GM12878 (cell line): ENCODE measurements around the gene SCARF2. TPM values are rescaled to one million over a fixed set of nuclear protein-coding genes. Genes with fewer than 3 reads are reported as not detected.

Experiments
- ATAC-seq: fragments of 200-7000 bp; cut with Tn5 transposase; 3 replicates; pipeline ENCODE4 v1.9.1; 2020; ENCODE audit warnings: mild to moderate bottlenecking, moderate library complexity
- BruUV-seq: library from RNA; stranded (reverse); fragments of 400-500 nt; replicated peaks from 2 replicates; lab custom pipeline; 2021; lab: Mats Ljungman, UMichigan
- CTCF ChIA-PET: fragments of 300-600 bp; sonication (Branson Sonifier 250); formaldehyde crosslinking; extraction: SDS; loops from one replicate; lab custom pipeline; 2021; ENCODE audit warnings: inconsistent platforms; lab: Yijun Ruan, JAX
- POLR2A ChIA-PET: fragments of 350-600 bp; formaldehyde crosslinking; extraction: SDS; loops from one replicate; lab custom pipeline; 2021; ENCODE audit warnings: inconsistent platforms; lab: Charles Lee
- RAD21 ChIA-PET: fragments of 300-600 bp; sonication (Branson Sonifier 250); formaldehyde crosslinking; loops from one replicate; lab custom pipeline; 2023; ENCODE audit warnings: antibody characterized with exemption; ENCODE audit not compliant: unreplicated experiment; lab: Charles Lee
- SMC1A ChIA-PET: fragments of 300-600 bp; sonication (Branson Sonifier 250); formaldehyde crosslinking; loops from one replicate; lab custom pipeline; 2023; ENCODE audit not compliant: unreplicated experiment, uncharacterized antibody; lab: Charles Lee
- DNase-seq: peaks from one replicate; pipeline ENCODE4 v3.0.0-alpha.2; 2011; ENCODE audit warnings: low read depth, low spot score
- FAIRE-seq: peaks from 3 replicates; lab custom pipeline; 2011; peaks lifted over from hg19 to GRCh38; lab: Jason Lieb, UNC
- H2AFZ ChIP-seq: 2 replicates; pipeline ENCODE4 v1.6.0; 2011; ENCODE audit warnings: low read depth, low read length, control low read depth; ENCODE audit not compliant: control insufficient read depth
- H3K27ac ChIP-seq: 2 replicates; pipeline ENCODE4 v1.5.1; 2011; ENCODE audit warnings: control low read depth; ENCODE audit not compliant: control insufficient read depth, insufficient read depth
- H3K27me3 ChIP-seq, 2 experiments: replicated peaks in 1 of 2; 2 replicates each; pipeline versions ENCODE4 v1.6.0 to v1.6.1; 2011; ENCODE audit warnings: low read length in 1 of 2; ENCODE audit not compliant: control insufficient read depth in 2 of 2, insufficient read depth in 2 of 2
- H3K36me3 ChIP-seq, 2 experiments: 2 replicates each; pipeline ENCODE4 v1.5.1; 2011; ENCODE audit warnings: low read length in 1 of 2; ENCODE audit not compliant: control insufficient read depth in 2 of 2, insufficient read depth in 2 of 2
- H3K4me1 ChIP-seq: 2 replicates; pipeline ENCODE4 v1.6.1; 2011; ENCODE audit warnings: mild to moderate bottlenecking, low read length, moderate library complexity, mixed read lengths; ENCODE audit not compliant: control insufficient read depth, insufficient read depth
- H3K4me2 ChIP-seq: 2 replicates; pipeline ENCODE4 v1.6.0; 2011; ENCODE audit warnings: control low read depth; ENCODE audit not compliant: control insufficient read depth, insufficient read depth
- H3K4me3 ChIP-seq: fragments of 200-600 bp; sonication (generic); 2 replicates; pipeline ENCODE4 v1.5.1; 2016
- H3K79me2 ChIP-seq: 2 replicates; pipeline ENCODE4 v1.6.0; 2011; ENCODE audit warnings: low read length; ENCODE audit not compliant: control insufficient read depth, insufficient read depth
- H3K9ac ChIP-seq: 2 replicates; pipeline ENCODE4 v1.8.0; 2011; ENCODE audit warnings: low read length, control low read depth, mixed read lengths; ENCODE audit not compliant: control insufficient read depth, insufficient read depth
- H3K9me3 ChIP-seq: replicated peaks from 3 replicates; pipeline ENCODE4 v1.5.1; 2011; ENCODE audit warnings: mild to moderate bottlenecking, low read length; ENCODE audit not compliant: control insufficient read depth, insufficient read depth
- H4K20me1 ChIP-seq: 2 replicates; pipeline ENCODE4 v1.6.0; 2011; ENCODE audit not compliant: control insufficient read depth, insufficient read depth
- CBX3 ChIP-seq: fragments of 200-600 bp; sonication (generic); IDR thresholded peaks from 2 replicates; pipeline ENCODE4 v1.6.1; 2016; ENCODE audit warnings: low read depth, borderline replicate concordance
- CREM ChIP-seq: IDR thresholded peaks from 2 replicates; pipeline ENCODE4 v1.6.1; 2014; ENCODE audit warnings: antibody characterized with exemption, low read depth
- EED ChIP-seq: sonication (generic); IDR thresholded peaks from 2 replicates; pipeline ENCODE4 v1.6.1; 2016; ENCODE audit warnings: antibody characterized with exemption, low read depth
- HCFC1 ChIP-seq: fragments of 150-350 bp; IDR thresholded peaks from 2 replicates; pipeline ENCODE4 v1.6.1; 2014; ENCODE audit warnings: low read length
- PAX5 ChIP-seq: IDR thresholded peaks from 2 replicates; pipeline ENCODE4 v1.6.1; 2011; ENCODE audit warnings: low read depth, low read length, borderline replicate concordance
- SIX5 ChIP-seq: IDR thresholded peaks from 2 replicates; pipeline ENCODE4 v1.6.1; 2011; ENCODE audit warnings: mild to moderate bottlenecking, low read depth, low read length, moderate library complexity; ENCODE audit not compliant: severe bottlenecking
- SP1 ChIP-seq: IDR thresholded peaks from one replicate; pipeline ENCODE4 v1.6.1; 2011; ENCODE audit warnings: low read depth, low read length
- STAT3 ChIP-seq: IDR thresholded peaks from 2 replicates; pipeline ENCODE4 v1.6.1; 2011; ENCODE audit warnings: low read depth, low read length, improper control_type of control experiment
- YBX1 ChIP-seq: fragments of 450-650 bp; IDR thresholded peaks from 2 replicates; pipeline ENCODE4 v1.6.1; 2016; ENCODE audit warnings: antibody characterized with exemption
- ZNF274 ChIP-seq: IDR thresholded peaks from one replicate; pipeline ENCODE4 v1.8.0; 2011; ENCODE audit not compliant: insufficient read length, insufficient read depth
- ZNF384 ChIP-seq: IDR thresholded peaks from 2 replicates; pipeline ENCODE4 v1.6.1; 2012; ENCODE audit warnings: low read depth, mild to moderate bottlenecking, low read length, improper control_type of control experiment, borderline replicate concordance
- ZZZ3 ChIP-seq: IDR thresholded peaks from 2 replicates; pipeline ENCODE4 v1.6.1; 2011; ENCODE audit warnings: low read depth; ENCODE audit not compliant: control insufficient read depth, insufficient read length
- WGBS: methylation state at CpG from one replicate; pipeline ENCODE4 v1.1.6; 2016; ENCODE audit warnings: low lambda C conversion rate; ENCODE audit not compliant: insufficient replicate concordance, insufficient coverage; ENCODE audit errors: missing lambda C conversion rate; 5-methylcytosine and 5-hydroxymethylcytosine counted together
- in situ Hi-C: fragments of 300-500 bp; cut with MboI; formaldehyde crosslinking; loops from 9 replicates; pipeline ENCODE4 v1.14.3; 2018; ENCODE audit warnings: mixed read lengths
- intact Hi-C: fragments of 100-400 bp; cut with micrococcal nuclease; formaldehyde crosslinking; loops from one replicate; pipeline ENCODE4 v1.14.2; 2022; ENCODE audit not compliant: unreplicated experiment
- polyA plus RNA-seq, 11 experiments: library from polyadenylated mRNA; depleted of rRNA in 4 of 11; unstranded in 6 of 11; stranded (reverse) in 5 of 11; fragments of >200 nt; fragmentation: Nextera tagmentation in 4 of 11; fragmentation: Illumina TruSeq in 1 of 11; extraction: Ambion mirVana in 4 of 11; extraction: Trizol in 1 of 11; gene quantifications; 1 replicate in 1 of 11; 2 replicates in 10 of 11; pipeline versions ENCODE4 v1.2.1 to v1.2.3, GENCODE V29; 2011 to 2016; ENCODE audit warnings: inconsistent platforms in 2 of 11, missing spikeins in 2 of 11, low read depth in 1 of 11
- total RNA-seq, 4 experiments: library from RNA; depleted of rRNA in 3 of 4; stranded (reverse); fragments of >200 nt in 3 of 4; fragmentation: Illumina TruSeq in 1 of 4; extraction: Trizol in 1 of 4; gene quantifications; 2 replicates each; pipeline versions ENCODE4 v1.2.1 to v1.2.3, GENCODE V29; 2013 to 2021
- TF ChIP-seq, protein P1 (sequence below): IDR thresholded peaks from 2 replicates; pipeline ENCODE4 v1.6.1; 2012; ENCODE audit warnings: mild to moderate bottlenecking, low read depth, low read length
- TF ChIP-seq, protein P2 (sequence below): fragments of 450-650 bp; IDR thresholded peaks from 2 replicates; pipeline ENCODE4 v1.6.1; 2017; ENCODE audit warnings: low read depth, mild to moderate bottlenecking, moderate library complexity

The SCARF2 gene
- total and polyA plus RNA-seq, 10 of the 15 experiments (the other 5 are each of a cell fraction or from before 2014, with no cell fraction given) = 0.01 to 0.74 (median 0.17) TPM; not detected in 5

DNA sequence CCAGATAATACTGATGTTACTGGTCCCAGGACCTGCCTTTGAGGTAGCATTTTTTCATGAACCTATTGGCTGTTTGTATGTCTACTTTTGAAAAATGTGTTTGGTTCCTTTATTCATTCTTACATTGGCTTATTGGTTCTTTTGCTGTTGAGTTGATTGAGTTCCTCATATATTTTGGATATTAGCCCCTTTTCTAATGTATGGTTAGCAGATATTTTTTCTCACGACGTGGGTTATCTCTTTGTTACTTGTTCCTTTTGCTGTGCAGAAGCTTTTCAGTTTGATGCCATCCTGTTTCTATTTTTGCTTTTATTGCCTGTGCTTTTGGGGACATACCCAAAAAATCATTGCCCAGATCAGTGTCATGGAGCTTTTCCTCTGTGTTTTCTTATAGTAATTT, 53.5 kb downstream of the SCARF2 start:
- Histone ChIP-seq H3K4me1 (peaks cover 4% of the 10 kb centered on the region; the same call in 1 of the 2 replicates), H3K4me3 (no peak overlapping the region), H4K20me1 (no peaks in the 10 kb centered on the region), H3K9ac (no peak overlapping the region), H2AFZ (no peak overlapping the region), H3K36me3 (no peaks in the 10 kb centered on the region), H3K27me3 (peaks cover 0 to 3% of the 10 kb centered on the region in 2 experiments; a peak in 1 of 4 replicates), H3K9me3 (no peaks in the 10 kb centered on the region; the same call in 2 of the 3 replicates), H3K79me2 (no peaks in the 10 kb centered on the region), H3K27ac (no peak overlapping the region), H3K4me2 (no peak overlapping the region)
- intact Hi-C loops = no loop called here
- DNase-seq (no peak), FAIRE-seq (no peak), ATAC-seq (no peak)
- RAD21 ChIA-PET = no interaction called here
- in situ Hi-C loops = no loop called here
- CTCF ChIA-PET = no interaction called here
- no peak for TF ChIP-seq ZNF274
- no peak for TF ChIP-seq CBX3
- TF ChIP-seq CREM = no peak
- TF ChIP-seq ZZZ3 = no peak
- TF ChIP-seq SP1 = no peak
- TF ChIP-seq STAT3 = no peak
- no peak for TF ChIP-seq HCFC1
- no peak for TF ChIP-seq YBX1
- TF ChIP-seq PAX5 = no peak
- TF ChIP-seq EED = no peak
- no TSS peak for BruUV-seq
- 82% methylated on average over 2 of the region's 2 CpGs for WGBS
- SMC1A ChIA-PET = interaction anchor here (0.9 kb wide), 1 partner anchor 12 kb away, joined by 4 read pairs; no protein-coding TSS in a partner anchor
- POLR2A ChIA-PET = no interaction called here

DNA sequence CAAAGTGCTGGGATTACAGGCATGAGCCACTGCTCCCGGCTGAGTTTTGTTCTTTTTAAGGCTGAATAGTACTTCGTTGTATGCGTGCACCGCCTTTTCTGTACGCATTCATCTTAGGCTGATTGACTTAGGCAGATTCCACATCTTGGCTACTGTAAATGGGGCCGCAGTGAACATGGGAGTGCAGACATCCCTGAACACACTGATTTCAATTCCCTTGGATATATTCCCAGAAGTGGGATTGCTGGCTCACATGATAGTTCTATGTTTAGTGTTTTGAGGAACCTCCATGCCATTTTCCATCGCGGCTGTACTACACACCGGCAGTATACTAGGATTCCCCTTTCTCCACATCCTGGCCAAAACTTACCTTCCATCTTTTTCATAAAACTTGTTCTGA, 54.1 kb downstream of the SCARF2 start:
- Histone ChIP-seq H2AFZ (no peak overlapping the region), H3K4me3 (no peak overlapping the region), H3K79me2 (no peaks in the 10 kb centered on the region), H3K36me3 (no peaks in the 10 kb centered on the region), H3K4me2 (no peak overlapping the region), H3K27ac (no peak overlapping the region), H4K20me1 (no peaks in the 10 kb centered on the region), H3K4me1 (peaks cover 4% of the 10 kb centered on the region; the same call in 1 of the 2 replicates), H3K9ac (no peak overlapping the region), H3K27me3 (peaks cover 0 to 3% of the 10 kb centered on the region in 2 experiments; a peak in 1 of 4 replicates), H3K9me3 (no peaks in the 10 kb centered on the region)
- FAIRE-seq (no peak), DNase-seq (no peak), ATAC-seq (no peak)
- TF ChIP-seq, protein P1, sequence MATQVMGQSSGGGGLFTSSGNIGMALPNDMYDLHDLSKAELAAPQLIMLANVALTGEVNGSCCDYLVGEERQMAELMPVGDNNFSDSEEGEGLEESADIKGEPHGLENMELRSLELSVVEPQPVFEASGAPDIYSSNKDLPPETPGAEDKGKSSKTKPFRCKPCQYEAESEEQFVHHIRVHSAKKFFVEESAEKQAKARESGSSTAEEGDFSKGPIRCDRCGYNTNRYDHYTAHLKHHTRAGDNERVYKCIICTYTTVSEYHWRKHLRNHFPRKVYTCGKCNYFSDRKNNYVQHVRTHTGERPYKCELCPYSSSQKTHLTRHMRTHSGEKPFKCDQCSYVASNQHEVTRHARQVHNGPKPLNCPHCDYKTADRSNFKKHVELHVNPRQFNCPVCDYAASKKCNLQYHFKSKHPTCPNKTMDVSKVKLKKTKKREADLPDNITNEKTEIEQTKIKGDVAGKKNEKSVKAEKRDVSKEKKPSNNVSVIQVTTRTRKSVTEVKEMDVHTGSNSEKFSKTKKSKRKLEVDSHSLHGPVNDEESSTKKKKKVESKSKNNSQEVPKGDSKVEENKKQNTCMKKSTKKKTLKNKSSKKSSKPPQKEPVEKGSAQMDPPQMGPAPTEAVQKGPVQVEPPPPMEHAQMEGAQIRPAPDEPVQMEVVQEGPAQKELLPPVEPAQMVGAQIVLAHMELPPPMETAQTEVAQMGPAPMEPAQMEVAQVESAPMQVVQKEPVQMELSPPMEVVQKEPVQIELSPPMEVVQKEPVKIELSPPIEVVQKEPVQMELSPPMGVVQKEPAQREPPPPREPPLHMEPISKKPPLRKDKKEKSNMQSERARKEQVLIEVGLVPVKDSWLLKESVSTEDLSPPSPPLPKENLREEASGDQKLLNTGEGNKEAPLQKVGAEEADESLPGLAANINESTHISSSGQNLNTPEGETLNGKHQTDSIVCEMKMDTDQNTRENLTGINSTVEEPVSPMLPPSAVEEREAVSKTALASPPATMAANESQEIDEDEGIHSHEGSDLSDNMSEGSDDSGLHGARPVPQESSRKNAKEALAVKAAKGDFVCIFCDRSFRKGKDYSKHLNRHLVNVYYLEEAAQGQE = no peak
- TF ChIP-seq SIX5 (no peak), ZNF384 (no peak)
- TF ChIP-seq, protein P2, sequence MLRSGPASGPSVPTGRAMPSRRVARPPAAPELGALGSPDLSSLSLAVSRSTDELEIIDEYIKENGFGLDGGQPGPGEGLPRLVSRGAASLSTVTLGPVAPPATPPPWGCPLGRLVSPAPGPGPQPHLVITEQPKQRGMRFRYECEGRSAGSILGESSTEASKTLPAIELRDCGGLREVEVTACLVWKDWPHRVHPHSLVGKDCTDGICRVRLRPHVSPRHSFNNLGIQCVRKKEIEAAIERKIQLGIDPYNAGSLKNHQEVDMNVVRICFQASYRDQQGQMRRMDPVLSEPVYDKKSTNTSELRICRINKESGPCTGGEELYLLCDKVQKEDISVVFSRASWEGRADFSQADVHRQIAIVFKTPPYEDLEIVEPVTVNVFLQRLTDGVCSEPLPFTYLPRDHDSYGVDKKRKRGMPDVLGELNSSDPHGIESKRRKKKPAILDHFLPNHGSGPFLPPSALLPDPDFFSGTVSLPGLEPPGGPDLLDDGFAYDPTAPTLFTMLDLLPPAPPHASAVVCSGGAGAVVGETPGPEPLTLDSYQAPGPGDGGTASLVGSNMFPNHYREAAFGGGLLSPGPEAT = no peak
- WGBS = 85% methylated on average over 9 of the region's 9 CpGs
- SMC1A ChIA-PET = no interaction called here
- intact Hi-C loops = no loop called here
- no TSS peak for BruUV-seq
- POLR2A ChIA-PET = no interaction called here
- in situ Hi-C loops = no loop called here
- CTCF ChIA-PET = no interaction called here
- RAD21 ChIA-PET = no interaction called here
